ENCODE data around the gene MAGI2.
"Not testable (repeated sequence)": the region's sequence is repeated elsewhere in the genome, so short reads cannot be mapped to it uniquely, and the experiment has no call there.

Gene MAGI2

DNA sequence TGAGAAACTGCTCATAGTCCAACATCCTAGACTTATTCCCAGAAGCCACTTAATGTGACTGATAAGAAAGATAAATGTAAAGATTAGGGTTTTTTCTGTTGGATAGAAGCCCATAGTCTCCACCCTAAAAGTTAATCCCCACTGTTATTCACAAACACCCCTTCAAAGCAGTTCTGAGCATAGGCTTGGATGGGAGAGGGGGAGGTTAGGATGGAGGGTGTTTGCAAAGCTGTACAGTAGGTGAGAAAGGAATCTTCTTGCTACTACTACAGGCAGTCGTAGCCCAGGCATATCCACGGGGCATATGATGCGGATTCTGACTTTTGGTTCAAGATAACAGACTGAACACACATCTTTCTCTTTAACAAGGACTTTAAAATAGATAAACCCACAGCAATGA is 1119.0 kb downstream of the MAGI2 start:
- Histone ChIP-seq H3K9me3 (ENCODE audit: control insufficient read depth, low read length) (no peaks in the 10 kb centered on the region), H3K27me3 (replicated peaks; ENCODE audit: control insufficient read depth, insufficient read depth, low read length, poor library complexity, severe bottlenecking) (no peaks in the 10 kb centered on the region), H3K4me1 (ENCODE audit: control insufficient read depth, insufficient read depth, low read length, poor library complexity, severe bottlenecking) (no peaks in the 10 kb centered on the region), H3K4me3 (ENCODE audit: insufficient read depth, low read depth, low read length, poor library complexity, severe bottlenecking) (no peak overlapping the region), H3K27ac (ENCODE audit: insufficient read depth, low read length, poor library complexity, severe bottlenecking) (no peak overlapping the region), H3K36me3 (ENCODE audit: control insufficient read depth, insufficient read depth, low read length) (no peaks in the 10 kb centered on the region)
- DNase-seq: no peak

DNA sequence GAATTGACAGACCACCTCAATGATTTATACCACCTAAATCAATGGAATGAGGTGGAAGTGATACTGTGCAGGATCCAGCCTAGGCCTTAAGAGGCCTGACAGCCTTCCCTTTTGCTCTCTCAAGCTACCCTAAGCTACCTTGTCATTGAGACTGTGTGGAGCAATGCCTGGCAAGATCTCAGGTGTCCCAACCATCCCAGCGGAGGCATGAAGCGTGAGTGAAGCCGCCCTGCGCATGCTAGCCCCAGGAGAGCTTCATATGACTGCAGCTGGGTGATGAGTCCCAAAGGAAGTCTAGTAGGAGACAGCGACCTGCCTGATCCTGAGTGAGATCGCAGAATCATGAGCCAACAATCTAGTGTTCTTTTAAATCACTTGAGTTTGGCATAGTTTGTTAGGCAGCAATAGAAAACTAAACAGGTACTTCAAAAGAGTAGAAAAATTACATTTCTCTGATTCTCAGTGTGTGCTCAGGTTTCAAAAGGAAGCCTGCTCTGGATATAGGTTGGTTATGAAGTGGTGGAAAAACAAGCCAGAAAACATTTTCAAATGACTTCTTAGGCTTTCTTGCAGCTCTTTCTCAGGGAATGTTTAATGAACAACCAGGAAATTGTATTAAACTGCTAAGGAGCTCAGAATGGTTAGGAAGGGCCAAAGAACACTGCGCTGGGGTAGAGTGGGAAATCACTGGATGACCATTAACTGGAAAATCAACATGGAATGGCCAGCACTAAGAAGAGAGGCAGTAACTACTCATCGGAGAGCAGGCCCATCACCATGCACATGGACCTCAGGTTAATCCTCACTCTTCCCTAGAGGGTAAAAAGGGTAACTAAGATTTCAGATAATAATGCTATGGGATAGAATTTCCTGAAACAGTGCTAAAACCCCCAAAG is 1119.7 kb downstream of the MAGI2 start:
- H3K27ac ChIP-seq (ENCODE audit: insufficient read depth, low read length, poor library complexity, severe bottlenecking): no peak overlapping the region
- H3K4me1 ChIP-seq (ENCODE audit: control insufficient read depth, insufficient read depth, low read length, poor library complexity, severe bottlenecking): no peaks in the 10 kb centered on the region
- no peaks in the 10 kb centered on the region for H3K36me3 ChIP-seq (ENCODE audit: control insufficient read depth, insufficient read depth, low read length)
- no peak overlapping the region for H3K4me3 ChIP-seq (ENCODE audit: insufficient read depth, low read depth, low read length, poor library complexity, severe bottlenecking)
- H3K27me3 ChIP-seq (replicated peaks; ENCODE audit: control insufficient read depth, insufficient read depth, low read length, poor library complexity, severe bottlenecking): no peaks in the 10 kb centered on the region
- no peaks in the 10 kb centered on the region for H3K9me3 ChIP-seq (ENCODE audit: control insufficient read depth, low read length)
- DNase-seq: no peak

- H3K9me3 ChIP-seq (ENCODE audit: control insufficient read depth, low read length): no peaks in the 10 kb centered on the region
- H3K36me3 ChIP-seq (ENCODE audit: control insufficient read depth, insufficient read depth, low read length): no peaks in the 10 kb centered on the region
- H3K27ac ChIP-seq (ENCODE audit: insufficient read depth, low read length, poor library complexity, severe bottlenecking): no peak overlapping the region
- DNase-seq: no peak
- H3K4me1 ChIP-seq (ENCODE audit: control insufficient read depth, insufficient read depth, low read length, poor library complexity, severe bottlenecking): no peaks in the 10 kb centered on the region
- no peaks in the 10 kb centered on the region for H3K27me3 ChIP-seq (replicated peaks; ENCODE audit: control insufficient read depth, insufficient read depth, low read length, poor library complexity, severe bottlenecking)
- H3K4me3 ChIP-seq (ENCODE audit: insufficient read depth, low read depth, low read length, poor library complexity, severe bottlenecking): no peak overlapping the region
Observed at GRCh38 chr7:78329001-78329655, 1124.3 kb downstream of the MAGI2 start.

DNA sequence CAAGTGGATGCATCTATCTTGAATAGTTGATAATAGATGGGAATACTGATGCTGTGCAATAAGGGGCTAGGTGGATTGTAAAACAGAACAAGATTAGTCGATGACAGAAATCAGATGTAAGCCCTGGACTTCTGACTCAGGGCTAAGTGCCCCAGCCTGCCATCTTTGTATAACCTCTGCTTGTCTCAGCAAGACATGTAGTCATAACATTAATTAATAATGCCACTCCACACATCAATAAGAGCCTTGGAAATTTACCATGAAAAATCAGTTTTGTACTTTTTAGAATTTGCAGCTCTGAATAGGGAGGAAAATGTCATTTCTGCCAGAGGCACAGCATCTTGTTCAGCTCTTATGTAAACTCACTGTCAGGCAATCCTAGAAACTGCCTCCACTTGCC is 1125.7 kb downstream of the MAGI2 start:
- H3K27me3 ChIP-seq (replicated peaks; ENCODE audit: control insufficient read depth, insufficient read depth, low read length, poor library complexity, severe bottlenecking): no peaks in the 10 kb centered on the region
- no peak for DNase-seq
- no peaks in the 10 kb centered on the region for H3K4me1 ChIP-seq (ENCODE audit: control insufficient read depth, insufficient read depth, low read length, poor library complexity, severe bottlenecking)
- no peaks in the 10 kb centered on the region for H3K9me3 ChIP-seq (ENCODE audit: control insufficient read depth, low read length)
- no peak overlapping the region for H3K4me3 ChIP-seq (ENCODE audit: insufficient read depth, low read depth, low read length, poor library complexity, severe bottlenecking)
- H3K36me3 ChIP-seq (ENCODE audit: control insufficient read depth, insufficient read depth, low read length): no peaks in the 10 kb centered on the region
- H3K27ac ChIP-seq (ENCODE audit: insufficient read depth, low read length, poor library complexity, severe bottlenecking): no peak overlapping the region

DNA sequence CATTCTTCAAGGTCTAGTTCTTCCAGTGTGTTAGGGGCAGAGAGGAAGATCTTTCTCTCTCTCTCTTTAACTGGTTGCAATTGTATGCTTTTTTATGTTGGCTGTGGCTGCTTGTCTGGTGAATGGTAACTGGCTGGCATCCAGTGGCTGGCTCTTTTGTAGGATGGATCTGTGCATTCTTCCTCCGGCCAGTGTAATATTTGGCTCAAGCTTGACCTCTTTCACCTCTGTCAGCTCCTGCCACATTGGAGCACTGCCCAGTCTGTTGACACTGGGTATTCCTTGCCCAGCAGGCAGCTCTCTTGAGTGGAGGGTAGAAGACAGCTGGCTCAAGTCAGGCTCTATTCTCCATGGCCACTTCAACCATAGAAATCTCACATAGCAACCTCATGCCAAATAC is 1126.6 kb downstream of the MAGI2 start:
- Histone ChIP-seq H3K36me3 (ENCODE audit: control insufficient read depth, insufficient read depth, low read length) (no peaks in the 10 kb centered on the region), H3K27me3 (replicated peaks; ENCODE audit: control insufficient read depth, insufficient read depth, low read length, poor library complexity, severe bottlenecking) (no peaks in the 10 kb centered on the region), H3K27ac (ENCODE audit: insufficient read depth, low read length, poor library complexity, severe bottlenecking) (no peak overlapping the region), H3K4me3 (ENCODE audit: insufficient read depth, low read depth, low read length, poor library complexity, severe bottlenecking) (no peak overlapping the region), H3K9me3 (ENCODE audit: control insufficient read depth, low read length) (no peaks in the 10 kb centered on the region), H3K4me1 (ENCODE audit: control insufficient read depth, insufficient read depth, low read length, poor library complexity, severe bottlenecking) (no peaks in the 10 kb centered on the region)
- DNase-seq: no peak

GRCh38 chr7:78326189-78326588 is 1127.3 kb downstream of the MAGI2 start:
- no peak overlapping the region for H3K27ac ChIP-seq (ENCODE audit: insufficient read depth, low read length, poor library complexity, severe bottlenecking)
- H3K4me1 ChIP-seq (ENCODE audit: control insufficient read depth, insufficient read depth, low read length, poor library complexity, severe bottlenecking): no peaks in the 10 kb centered on the region
- H3K4me3 ChIP-seq (ENCODE audit: insufficient read depth, low read depth, low read length, poor library complexity, severe bottlenecking): no peak overlapping the region
- no peaks in the 10 kb centered on the region for H3K36me3 ChIP-seq (ENCODE audit: control insufficient read depth, insufficient read depth, low read length)
- no peak for DNase-seq
- no peaks in the 10 kb centered on the region for H3K9me3 ChIP-seq (ENCODE audit: control insufficient read depth, low read length)
- no peaks in the 10 kb centered on the region for H3K27me3 ChIP-seq (replicated peaks; ENCODE audit: control insufficient read depth, insufficient read depth, low read length, poor library complexity, severe bottlenecking)

DNA sequence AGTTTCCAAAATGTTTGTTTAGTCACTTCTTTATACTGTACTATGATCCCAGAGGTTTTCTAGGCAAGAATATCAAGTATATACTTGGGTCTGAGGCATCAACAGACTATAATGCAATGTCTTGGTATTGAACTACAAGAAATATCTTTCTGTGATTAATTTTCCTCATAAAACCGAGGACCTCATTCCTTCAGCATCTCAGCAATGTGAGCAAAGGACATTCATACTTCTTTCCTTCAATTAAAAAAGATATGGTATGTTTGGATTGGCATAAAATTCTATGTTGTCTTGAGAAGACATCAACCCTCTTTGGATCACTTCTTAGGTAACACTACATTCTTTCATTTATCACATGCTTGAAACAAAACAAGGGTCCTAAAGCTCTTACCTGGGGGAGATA is 1130.3 kb downstream of the MAGI2 start:
- no peak for DNase-seq
- Histone ChIP-seq H3K4me1 (ENCODE audit: control insufficient read depth, insufficient read depth, low read length, poor library complexity, severe bottlenecking) (no peaks in the 10 kb centered on the region), H3K9me3 (ENCODE audit: control insufficient read depth, low read length) (no peaks in the 10 kb centered on the region), H3K27me3 (replicated peaks; ENCODE audit: control insufficient read depth, insufficient read depth, low read length, poor library complexity, severe bottlenecking) (no peaks in the 10 kb centered on the region), H3K36me3 (ENCODE audit: control insufficient read depth, insufficient read depth, low read length) (no peaks in the 10 kb centered on the region), H3K27ac (ENCODE audit: insufficient read depth, low read length, poor library complexity, severe bottlenecking) (no peak overlapping the region), H3K4me3 (ENCODE audit: insufficient read depth, low read depth, low read length, poor library complexity, severe bottlenecking) (no peak overlapping the region)

DNA sequence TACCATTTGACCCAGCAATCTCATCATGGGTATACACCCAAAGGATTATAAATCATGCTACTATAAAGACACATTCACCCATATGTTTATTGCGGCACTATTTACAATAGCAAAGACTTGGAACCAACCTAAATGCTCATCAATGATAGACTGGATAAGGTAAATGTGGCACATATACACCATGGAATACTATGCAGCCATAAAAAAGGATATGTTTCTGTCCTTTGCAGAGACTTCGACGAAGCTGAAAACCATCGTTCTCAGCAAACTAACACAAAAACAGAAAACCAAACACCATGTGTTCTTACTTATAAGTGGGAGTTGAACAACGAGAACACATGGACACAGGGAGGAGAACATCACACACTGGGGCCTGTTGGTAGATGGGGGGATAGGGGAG is 1131.2 kb downstream of the MAGI2 start:
- H3K4me1 ChIP-seq (ENCODE audit: control insufficient read depth, insufficient read depth, low read length, poor library complexity, severe bottlenecking); H3K27ac ChIP-seq (ENCODE audit: insufficient read depth, low read length, poor library complexity, severe bottlenecking); H3K27me3 ChIP-seq (replicated peaks; ENCODE audit: control insufficient read depth, insufficient read depth, low read length, poor library complexity, severe bottlenecking); H3K4me3 ChIP-seq (ENCODE audit: insufficient read depth, low read depth, low read length, poor library complexity, severe bottlenecking); DNase-seq; H3K9me3 ChIP-seq (ENCODE audit: control insufficient read depth, low read length); H3K36me3 ChIP-seq (ENCODE audit: control insufficient read depth, insufficient read depth, low read length): not testable (repeated sequence)

GRCh38 chr7:78317371-78317770 is 1136.1 kb downstream of the MAGI2 start:
- no peak overlapping the region for H3K27ac ChIP-seq (ENCODE audit: insufficient read depth, low read length, poor library complexity, severe bottlenecking)
- no peak overlapping the region for H3K4me3 ChIP-seq (ENCODE audit: insufficient read depth, low read depth, low read length, poor library complexity, severe bottlenecking)
- H3K9me3 ChIP-seq (ENCODE audit: control insufficient read depth, low read length): no peaks in the 10 kb centered on the region
- H3K36me3 ChIP-seq (ENCODE audit: control insufficient read depth, insufficient read depth, low read length): no peaks in the 10 kb centered on the region
- H3K27me3 ChIP-seq (replicated peaks; ENCODE audit: control insufficient read depth, insufficient read depth, low read length, poor library complexity, severe bottlenecking): no peaks in the 10 kb centered on the region
- H3K4me1 ChIP-seq (ENCODE audit: control insufficient read depth, insufficient read depth, low read length, poor library complexity, severe bottlenecking): no peaks in the 10 kb centered on the region
- DNase-seq: no peak

DNA sequence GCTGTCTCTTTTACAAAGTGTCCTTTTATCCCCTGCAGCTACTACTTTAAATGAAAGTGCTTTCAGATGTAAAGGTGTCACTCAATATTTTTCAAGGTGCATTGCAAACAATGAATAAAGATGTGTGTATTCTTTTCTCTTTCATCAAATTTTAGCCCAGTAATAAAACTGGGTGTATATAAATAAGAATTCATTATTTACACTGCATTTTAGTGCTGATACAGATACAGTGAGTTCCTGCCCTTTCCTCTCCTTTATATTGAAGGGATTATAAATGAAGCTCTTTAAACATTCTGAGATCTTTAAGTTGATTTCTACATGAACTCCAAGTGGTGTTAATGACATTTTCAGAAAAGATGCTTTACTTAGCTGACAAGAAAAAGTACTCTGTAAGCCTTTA is 1137.4 kb downstream of the MAGI2 start:
- no peaks in the 10 kb centered on the region for H3K36me3 ChIP-seq (ENCODE audit: control insufficient read depth, insufficient read depth, low read length)
- DNase-seq: no peak

More for the DNA sequence above, 1137.4 kb downstream of the MAGI2 start:
- H3K9me3 ChIP-seq (ENCODE audit: control insufficient read depth, low read length): no peaks in the 10 kb centered on the region
- H3K4me3 ChIP-seq (ENCODE audit: insufficient read depth, low read depth, low read length, poor library complexity, severe bottlenecking): no peak overlapping the region
- H3K27ac ChIP-seq (ENCODE audit: insufficient read depth, low read length, poor library complexity, severe bottlenecking): no peak overlapping the region
- no peaks in the 10 kb centered on the region for H3K27me3 ChIP-seq (replicated peaks; ENCODE audit: control insufficient read depth, insufficient read depth, low read length, poor library complexity, severe bottlenecking)
- H3K4me1 ChIP-seq (ENCODE audit: control insufficient read depth, insufficient read depth, low read length, poor library complexity, severe bottlenecking): no peaks in the 10 kb centered on the region
